ENCODE measurements around the gene NEK6. TPM values are rescaled to one million over a fixed set of nuclear protein-coding genes. Genes with fewer than 3 reads are reported as not detected.

The NEK6 gene
- total and polyA plus RNA-seq, 9 of the 15 experiments (the other 6 are each of a cell fraction or from before 2014, with no cell fraction given) = 3.1 to 19.0 (median 8.4) TPM

DNA sequence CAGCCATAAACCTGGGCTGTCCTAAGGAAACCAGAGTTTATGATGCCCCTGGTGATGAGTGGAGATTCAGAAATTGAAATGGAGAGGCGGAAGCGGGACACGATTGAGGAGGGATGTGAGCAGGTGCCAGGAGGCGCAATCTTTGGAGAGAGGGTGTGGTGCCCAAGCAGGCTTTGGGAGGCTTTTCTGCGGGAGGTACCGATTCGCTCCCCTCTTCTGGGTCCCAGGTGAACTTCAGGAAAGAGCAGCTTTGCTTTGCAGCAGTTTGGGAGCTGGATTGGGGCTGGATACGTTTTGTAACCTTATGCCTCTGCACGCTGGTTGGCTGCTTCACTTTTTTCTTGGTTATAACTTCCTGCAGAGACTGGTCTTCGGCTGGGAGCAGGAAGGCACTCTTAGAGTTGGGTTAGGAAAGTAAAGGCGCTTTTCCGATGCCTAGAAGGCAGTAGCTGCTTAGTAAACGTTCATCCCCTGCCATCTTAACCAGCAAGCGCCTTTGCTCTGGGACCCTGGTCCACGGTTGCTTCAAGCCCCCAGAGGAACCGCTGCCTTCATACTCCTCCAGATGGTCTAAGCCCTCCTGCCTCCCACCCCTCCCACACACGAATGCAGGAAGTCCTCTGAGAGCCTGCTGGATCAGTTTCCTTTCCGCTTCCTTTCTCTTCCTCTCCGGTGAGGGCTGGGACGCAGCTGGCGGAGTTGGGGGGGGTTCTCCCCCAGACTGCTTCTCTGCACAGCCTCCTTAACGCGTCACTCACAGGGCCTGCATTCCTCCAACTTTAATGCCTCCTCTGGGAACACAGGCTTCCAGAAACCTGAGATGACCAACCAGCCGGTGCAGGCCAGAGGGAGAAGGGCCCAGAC is 15.2 kb upstream of the NEK6 start:
- WGBS (ENCODE audit: insufficient coverage, low coverage, missing lambda C conversion rate) = 32% methylated on average over 24 of the region's 24 CpGs
- no peaks in the 10 kb centered on the region for H3K27me3 ChIP-seq (ENCODE audit: control insufficient read depth in 2 of 2, insufficient read depth in 2 of 2, low read length in 2 of 2)
- H3K4me1 ChIP-seq (replicated peaks in 1 of 2; ENCODE audit: control insufficient read depth in 2 of 2, insufficient read depth in 2 of 2, low read length in 2 of 2) = peaks cover 8 to 17% of the 10 kb centered on the region in 2 experiments; a peak in 4 of 5 replicates
- H4K20me1 ChIP-seq (replicated peaks; ENCODE audit: control insufficient read depth, insufficient read depth, low read length) = no peaks in the 10 kb centered on the region
- DNase-seq (ENCODE audit: extremely low read depth in 1 of 4, low spot score in 3 of 4) = no peak
- H3K9ac ChIP-seq (ENCODE audit: insufficient read depth in 1 of 2, low read depth in 2 of 2, low read length in 2 of 2) = peak overlapping the region in 1 of 2 experiments; percentile 54; a peak in 1 of 4 replicates
- no TSS peak for BruUV-seq (replicated peaks)
- H3K79me2 ChIP-seq (ENCODE audit: control insufficient read depth, insufficient read depth, low read length) = no peaks in the 10 kb centered on the region
- no peak for FAIRE-seq
- H3K9me1 ChIP-seq (ENCODE audit: control insufficient read depth, insufficient read depth, low read length) = no peaks in the 10 kb centered on the region
- peak overlapping the region; percentile 75 for H2AFZ ChIP-seq (ENCODE audit: low read depth, low read length)
- no peak overlapping the region for H3K4me3 ChIP-seq
- no peaks in the 10 kb centered on the region for H3K36me3 ChIP-seq (ENCODE audit: control insufficient read depth, insufficient read depth, low read length)
- H3K9me3 ChIP-seq (replicated peaks; ENCODE audit: control insufficient read depth, insufficient read depth, low read depth, low read length) = no peaks in the 10 kb centered on the region
- H3K4me2 ChIP-seq (ENCODE audit: insufficient read depth, low read length) = peak overlapping the region; percentile 16; the same call in 1 of the 2 replicates
- ATAC-seq = peak; percentile 52; the same call in 2 of the 3 replicates
- no peak overlapping the region for H3K27ac ChIP-seq (ENCODE audit: extremely low read depth, low read depth, low read length)
- CTCF ChIA-PET (ENCODE audit: low intra/inter-chr PET ratio) = no interaction called here
- POLR2A ChIA-PET = interaction anchor here (0.7 to 1.1 kb wide), 2 partner anchors 174 to 228 kb away, joined by 3 read pairs; no protein-coding TSS in a partner anchor
- intact Hi-C loops (cut with micrococcal nuclease) (no loop called here), in situ Hi-C loops (cut with MboI) (no loop called here)
- TF ChIP-seq, protein P1, sequence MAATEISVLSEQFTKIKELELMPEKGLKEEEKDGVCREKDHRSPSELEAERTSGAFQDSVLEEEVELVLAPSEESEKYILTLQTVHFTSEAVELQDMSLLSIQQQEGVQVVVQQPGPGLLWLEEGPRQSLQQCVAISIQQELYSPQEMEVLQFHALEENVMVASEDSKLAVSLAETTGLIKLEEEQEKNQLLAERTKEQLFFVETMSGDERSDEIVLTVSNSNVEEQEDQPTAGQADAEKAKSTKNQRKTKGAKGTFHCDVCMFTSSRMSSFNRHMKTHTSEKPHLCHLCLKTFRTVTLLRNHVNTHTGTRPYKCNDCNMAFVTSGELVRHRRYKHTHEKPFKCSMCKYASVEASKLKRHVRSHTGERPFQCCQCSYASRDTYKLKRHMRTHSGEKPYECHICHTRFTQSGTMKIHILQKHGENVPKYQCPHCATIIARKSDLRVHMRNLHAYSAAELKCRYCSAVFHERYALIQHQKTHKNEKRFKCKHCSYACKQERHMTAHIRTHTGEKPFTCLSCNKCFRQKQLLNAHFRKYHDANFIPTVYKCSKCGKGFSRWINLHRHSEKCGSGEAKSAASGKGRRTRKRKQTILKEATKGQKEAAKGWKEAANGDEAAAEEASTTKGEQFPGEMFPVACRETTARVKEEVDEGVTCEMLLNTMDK (IDR thresholded peaks at IDR 0.05; ENCODE audit: borderline replicate concordance, insufficient read depth, low read depth, low read length, poor library complexity, severe bottlenecking) = no peak
- no peak for TF ChIP-seq ILF3 (IDR thresholded peaks at IDR 0.05; ENCODE audit: borderline replicate concordance)
- no peak for TF ChIP-seq ZNF274 (IDR thresholded peaks at IDR 0.05; ENCODE audit: borderline replicate concordance, low read depth, low read length)
- TF ChIP-seq, protein P2, sequence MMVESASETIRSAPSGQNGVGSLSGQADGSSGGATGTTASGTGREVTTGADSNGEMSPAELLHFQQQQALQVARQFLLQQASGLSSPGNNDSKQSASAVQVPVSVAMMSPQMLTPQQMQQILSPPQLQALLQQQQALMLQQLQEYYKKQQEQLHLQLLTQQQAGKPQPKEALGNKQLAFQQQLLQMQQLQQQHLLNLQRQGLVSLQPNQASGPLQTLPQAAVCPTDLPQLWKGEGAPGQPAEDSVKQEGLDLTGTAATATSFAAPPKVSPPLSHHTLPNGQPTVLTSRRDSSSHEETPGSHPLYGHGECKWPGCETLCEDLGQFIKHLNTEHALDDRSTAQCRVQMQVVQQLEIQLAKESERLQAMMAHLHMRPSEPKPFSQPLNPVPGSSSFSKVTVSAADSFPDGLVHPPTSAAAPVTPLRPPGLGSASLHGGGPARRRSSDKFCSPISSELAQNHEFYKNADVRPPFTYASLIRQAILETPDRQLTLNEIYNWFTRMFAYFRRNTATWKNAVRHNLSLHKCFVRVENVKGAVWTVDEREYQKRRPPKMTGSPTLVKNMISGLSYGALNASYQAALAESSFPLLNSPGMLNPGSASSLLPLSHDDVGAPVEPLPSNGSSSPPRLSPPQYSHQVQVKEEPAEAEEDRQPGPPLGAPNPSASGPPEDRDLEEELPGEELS (CRISPR knock-in tag; IDR thresholded peaks at IDR 0.05; ENCODE audit: borderline replicate concordance) = no peak
- TF ChIP-seq GABPA (tag; conservative IDR thresholded peaks at IDR 0.05; ENCODE audit: low read depth) = peak; percentile 71
- 0 out of 2 replicates have a peak, but pooled peaks have one; percentile 21 for TF ChIP-seq ZBTB7A (IDR thresholded peaks at IDR 0.05; ENCODE audit: borderline replicate concordance, control insufficient read depth, low read depth, low read length)
- no peak for TF ChIP-seq LCOR (CRISPR knock-in tag; IDR thresholded peaks at IDR 0.05)
- TF ChIP-seq RBM25 (IDR thresholded peaks at IDR 0.05; ENCODE audit: low read depth, low read length, severe bottlenecking) = no peak
- TF ChIP-seq PRMT5 (CRISPR knock-in tag; IDR thresholded peaks at IDR 0.05) = no peak
- TF ChIP-seq, protein P3, sequence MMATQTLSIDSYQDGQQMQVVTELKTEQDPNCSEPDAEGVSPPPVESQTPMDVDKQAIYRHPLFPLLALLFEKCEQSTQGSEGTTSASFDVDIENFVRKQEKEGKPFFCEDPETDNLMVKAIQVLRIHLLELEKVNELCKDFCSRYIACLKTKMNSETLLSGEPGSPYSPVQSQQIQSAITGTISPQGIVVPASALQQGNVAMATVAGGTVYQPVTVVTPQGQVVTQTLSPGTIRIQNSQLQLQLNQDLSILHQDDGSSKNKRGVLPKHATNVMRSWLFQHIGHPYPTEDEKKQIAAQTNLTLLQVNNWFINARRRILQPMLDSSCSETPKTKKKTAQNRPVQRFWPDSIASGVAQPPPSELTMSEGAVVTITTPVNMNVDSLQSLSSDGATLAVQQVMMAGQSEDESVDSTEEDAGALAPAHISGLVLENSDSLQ (IDR thresholded peaks at IDR 0.05) = no peak
- TF ChIP-seq, protein P4, sequence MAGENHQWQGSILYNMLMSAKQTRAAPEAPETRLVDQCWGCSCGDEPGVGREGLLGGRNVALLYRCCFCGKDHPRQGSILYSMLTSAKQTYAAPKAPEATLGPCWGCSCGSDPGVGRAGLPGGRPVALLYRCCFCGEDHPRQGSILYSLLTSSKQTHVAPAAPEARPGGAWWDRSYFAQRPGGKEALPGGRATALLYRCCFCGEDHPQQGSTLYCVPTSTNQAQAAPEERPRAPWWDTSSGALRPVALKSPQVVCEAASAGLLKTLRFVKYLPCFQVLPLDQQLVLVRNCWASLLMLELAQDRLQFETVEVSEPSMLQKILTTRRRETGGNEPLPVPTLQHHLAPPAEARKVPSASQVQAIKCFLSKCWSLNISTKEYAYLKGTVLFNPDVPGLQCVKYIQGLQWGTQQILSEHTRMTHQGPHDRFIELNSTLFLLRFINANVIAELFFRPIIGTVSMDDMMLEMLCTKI (IDR thresholded peaks at IDR 0.05; ENCODE audit: partially characterized antibody) = no peak
- TF ChIP-seq ZFX (CRISPR knock-in tag; IDR thresholded peaks at IDR 0.05) = 0 out of 2 replicates have a peak, but pooled peaks have one; percentile 14

All from K562 (cell line).